ENCODE results near the gene MFNG.
"Not testable (repeated sequence)": the region's sequence is repeated elsewhere in the genome, so short reads cannot be mapped to it uniquely, and the experiment has no call there.

MFNG gene, protein sequence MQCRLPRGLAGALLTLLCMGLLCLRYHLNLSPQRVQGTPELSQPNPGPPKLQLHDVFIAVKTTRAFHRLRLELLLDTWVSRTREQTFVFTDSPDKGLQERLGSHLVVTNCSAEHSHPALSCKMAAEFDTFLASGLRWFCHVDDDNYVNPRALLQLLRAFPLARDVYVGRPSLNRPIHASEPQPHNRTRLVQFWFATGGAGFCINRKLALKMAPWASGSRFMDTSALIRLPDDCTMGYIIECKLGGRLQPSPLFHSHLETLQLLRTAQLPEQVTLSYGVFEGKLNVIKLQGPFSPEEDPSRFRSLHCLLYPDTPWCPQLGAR

DNA sequence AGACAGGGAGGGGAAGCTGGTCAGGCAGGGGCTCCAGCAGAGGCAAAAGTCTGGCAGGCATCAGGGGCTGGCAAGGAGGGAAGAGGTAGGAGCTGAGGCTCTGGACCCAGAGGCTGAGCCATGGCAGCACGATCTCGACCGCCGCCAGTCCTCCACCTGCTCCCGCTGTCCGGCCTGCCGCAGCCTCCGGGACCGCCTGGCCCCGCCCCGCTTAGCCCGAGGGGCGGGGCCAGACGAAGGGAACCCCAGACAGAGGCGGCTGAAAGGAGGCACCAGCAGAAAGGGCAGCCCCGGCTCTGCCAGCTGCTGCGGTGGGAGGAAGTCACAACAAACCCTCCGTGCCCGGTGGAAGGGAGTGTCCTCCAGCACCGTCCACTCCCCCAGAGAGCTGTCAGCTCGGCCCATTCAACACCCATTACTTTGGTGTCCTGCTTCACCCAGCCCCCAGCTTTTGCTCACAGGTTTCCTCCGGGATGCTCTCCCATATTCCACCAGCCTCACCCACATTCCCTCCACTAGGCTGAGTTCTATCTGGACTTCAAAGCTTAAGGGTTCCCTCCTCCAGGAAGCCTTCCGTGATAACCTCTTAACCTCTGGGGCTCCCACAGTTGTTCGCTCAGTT lies at the start of gene MFNG:
Gene MFNG, minus strand, starts transcription at position 161 of the 622 bp plus-strand sequence. CDS start 207 bp downstream, outside the sequence.
- no peak for DNase-seq (ENCODE audit: low read depth)
- TF ChIP-seq, protein P1, sequence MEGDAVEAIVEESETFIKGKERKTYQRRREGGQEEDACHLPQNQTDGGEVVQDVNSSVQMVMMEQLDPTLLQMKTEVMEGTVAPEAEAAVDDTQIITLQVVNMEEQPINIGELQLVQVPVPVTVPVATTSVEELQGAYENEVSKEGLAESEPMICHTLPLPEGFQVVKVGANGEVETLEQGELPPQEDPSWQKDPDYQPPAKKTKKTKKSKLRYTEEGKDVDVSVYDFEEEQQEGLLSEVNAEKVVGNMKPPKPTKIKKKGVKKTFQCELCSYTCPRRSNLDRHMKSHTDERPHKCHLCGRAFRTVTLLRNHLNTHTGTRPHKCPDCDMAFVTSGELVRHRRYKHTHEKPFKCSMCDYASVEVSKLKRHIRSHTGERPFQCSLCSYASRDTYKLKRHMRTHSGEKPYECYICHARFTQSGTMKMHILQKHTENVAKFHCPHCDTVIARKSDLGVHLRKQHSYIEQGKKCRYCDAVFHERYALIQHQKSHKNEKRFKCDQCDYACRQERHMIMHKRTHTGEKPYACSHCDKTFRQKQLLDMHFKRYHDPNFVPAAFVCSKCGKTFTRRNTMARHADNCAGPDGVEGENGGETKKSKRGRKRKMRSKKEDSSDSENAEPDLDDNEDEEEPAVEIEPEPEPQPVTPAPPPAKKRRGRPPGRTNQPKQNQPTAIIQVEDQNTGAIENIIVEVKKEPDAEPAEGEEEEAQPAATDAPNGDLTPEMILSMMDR (conservative IDR thresholded peaks at IDR 0.05; ENCODE audit: low read depth, low read length), result no peak
- H3K4me3 ChIP-seq (ENCODE audit: low read length), result peak within 1 kb of the TSS; percentile 15

DNA sequence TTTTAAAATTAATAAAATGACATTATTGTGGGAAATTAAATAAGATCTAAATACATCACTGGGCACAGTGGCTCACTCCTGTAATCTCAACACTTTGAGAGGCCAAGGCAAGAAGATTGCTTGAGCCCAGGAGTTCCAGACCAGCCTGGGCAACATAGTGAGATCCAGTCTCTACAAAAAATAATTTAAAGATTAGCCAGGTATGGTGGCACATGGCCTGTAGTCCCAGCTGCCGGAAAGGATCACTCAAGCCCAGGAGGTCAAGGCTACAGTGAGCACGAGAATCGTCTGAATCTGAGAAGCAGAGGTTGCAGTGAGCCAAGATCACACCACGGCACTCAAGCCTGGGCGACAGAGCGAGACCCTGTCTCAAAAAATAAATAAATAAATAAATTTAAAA lies 49.0 kb upstream of the MFNG start:
- TF ChIP-seq, protein P1 (conservative IDR thresholded peaks at IDR 0.05; ENCODE audit: low read depth, low read length), result no peak
- H3K4me3 ChIP-seq (ENCODE audit: low read length), result no peak overlapping the region
- no peak for DNase-seq (ENCODE audit: low read depth)

DNA sequence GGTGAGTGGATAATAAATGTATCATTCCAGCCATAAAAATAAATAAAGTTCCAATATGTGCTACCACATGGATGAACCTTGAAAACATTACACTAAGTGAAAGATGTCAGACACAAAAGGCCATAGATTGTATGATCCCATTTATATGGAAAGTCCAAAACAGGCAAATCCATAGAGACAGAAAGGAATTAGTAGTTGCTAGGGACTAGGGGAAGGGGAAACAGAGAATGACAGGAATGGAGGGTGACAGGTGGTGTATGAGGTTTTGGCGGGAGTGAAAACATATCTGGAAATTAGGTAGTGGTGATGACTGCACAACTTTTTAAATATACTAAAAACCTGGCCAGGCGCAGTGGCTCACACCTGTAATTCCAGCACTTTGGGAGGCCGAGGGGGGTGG lies 48.3 kb upstream of the MFNG start:
- DNase-seq (ENCODE audit: low read depth), result no peak
- H3K4me3 ChIP-seq (ENCODE audit: low read length), result no peak overlapping the region

DNA sequence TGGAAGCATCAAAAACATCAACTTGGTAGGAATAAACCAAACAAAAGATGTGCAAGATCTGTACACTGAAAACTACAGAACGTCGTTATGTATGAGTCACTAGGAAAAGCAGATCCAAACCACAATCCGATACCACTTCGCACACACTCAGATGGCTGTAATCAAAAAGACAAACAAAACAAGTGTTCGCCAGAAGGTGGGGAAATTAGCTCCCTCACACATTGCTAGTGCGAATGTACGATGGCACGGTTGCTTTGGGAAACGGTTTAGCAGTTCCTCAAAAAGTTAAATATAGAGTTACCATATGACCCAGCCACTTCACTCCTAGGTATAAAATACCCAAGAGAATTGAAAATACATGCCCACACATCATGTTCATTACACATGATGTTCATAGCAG lies 47.8 kb upstream of the MFNG start:
- TF ChIP-seq, protein P1 (conservative IDR thresholded peaks at IDR 0.05; ENCODE audit: low read depth, low read length), result no peak
- peak; percentile 80 for DNase-seq (ENCODE audit: low read depth)
- H3K4me3 ChIP-seq (ENCODE audit: low read length), result no peak overlapping the region

More for the DNA sequence above, 48.3 kb upstream of the MFNG start:
- TF ChIP-seq, protein P1 (conservative IDR thresholded peaks at IDR 0.05; ENCODE audit: low read depth, low read length), result no peak

DNA sequence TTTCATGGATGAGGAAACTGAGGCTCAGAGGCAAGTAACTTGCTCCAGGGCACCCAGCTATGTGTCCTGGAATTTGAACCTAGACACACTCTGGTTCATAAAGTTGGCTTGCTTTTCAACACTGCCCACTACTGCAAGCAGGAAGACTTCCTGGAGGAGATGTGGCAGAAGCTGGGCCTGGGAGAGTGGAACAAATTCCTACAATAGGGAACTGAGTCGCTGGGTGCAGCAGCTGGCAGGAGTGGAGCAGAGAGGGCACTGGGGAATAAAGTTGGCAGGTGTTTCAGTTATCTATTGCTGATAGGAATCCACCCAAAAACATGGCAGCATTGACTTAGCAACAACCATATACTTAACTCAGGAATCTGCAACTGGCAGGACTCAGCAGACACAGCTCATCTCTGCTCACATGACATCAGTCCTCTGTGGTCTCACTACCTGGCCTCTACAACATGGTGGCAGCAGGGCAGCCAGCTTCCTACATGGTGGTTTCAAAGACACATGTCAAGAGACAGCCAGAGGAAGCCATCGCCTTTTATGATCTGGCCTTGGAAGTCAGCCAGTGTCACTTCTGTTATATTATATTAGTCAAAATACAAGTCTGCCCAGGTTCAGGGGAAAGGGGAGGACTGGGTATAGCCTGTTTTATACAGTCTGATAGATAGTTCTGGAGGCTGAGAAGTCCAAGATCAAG lies 43.6 kb upstream of the MFNG start:
- DNase-seq (ENCODE audit: low read depth), result no peak
- H3K4me3 ChIP-seq (ENCODE audit: low read length), result no peak overlapping the region
- TF ChIP-seq, protein P1 (conservative IDR thresholded peaks at IDR 0.05; ENCODE audit: low read depth, low read length), result no peak

DNA sequence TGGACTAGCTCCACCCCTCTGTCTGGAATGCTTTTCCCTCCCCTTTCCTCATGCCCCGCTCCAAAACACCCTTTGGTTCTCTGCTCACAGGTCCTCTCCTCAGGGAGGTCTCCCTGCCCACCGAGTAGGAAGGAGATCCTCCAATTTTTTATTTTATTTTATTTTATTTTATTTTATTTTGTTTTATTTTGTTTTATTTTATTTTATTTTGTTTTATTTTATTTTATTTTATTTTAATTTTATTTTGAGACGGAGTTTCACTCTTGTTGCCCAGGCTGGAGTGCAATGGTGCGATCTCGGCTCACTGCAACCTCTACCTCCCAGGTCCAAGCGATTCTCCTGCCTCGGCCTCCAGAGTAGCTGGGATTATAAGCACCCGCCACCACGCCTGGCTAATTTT lies 41.8 kb upstream of the MFNG start:
- not testable (repeated sequence) for DNase-seq (ENCODE audit: low read depth); H3K4me3 ChIP-seq (ENCODE audit: low read length)

DNA sequence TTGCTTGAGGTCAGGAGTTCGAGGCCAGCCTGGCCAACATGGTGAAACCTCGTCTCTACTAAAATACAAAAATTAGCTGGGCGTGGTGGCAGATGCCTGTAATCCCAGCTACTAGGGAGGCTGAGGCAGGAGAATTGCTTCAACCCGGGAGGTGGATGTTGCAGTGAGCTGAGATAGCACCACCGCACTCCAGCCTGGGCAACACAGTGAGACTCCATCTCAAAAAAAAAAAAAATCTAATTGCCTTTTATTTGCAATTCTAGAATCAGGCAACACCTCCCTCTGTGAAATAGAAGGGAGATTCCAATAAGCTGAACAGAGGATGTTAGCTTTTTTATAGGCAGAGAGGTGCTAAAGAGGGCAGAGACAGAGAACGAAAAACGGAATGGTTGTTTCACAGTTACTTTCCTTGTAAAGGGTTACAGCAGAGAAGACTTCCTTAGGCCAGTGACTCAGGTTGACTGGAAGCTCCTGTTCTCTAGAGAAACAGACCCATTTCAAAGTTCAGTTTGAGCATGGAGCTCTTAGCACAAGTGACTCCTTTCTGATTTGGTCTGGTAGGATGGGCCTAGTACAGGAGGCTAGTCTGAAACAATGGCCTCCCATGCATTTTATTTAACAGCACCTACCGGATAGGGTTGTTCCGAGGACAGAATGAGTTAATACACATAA lies 41.0 kb upstream of the MFNG start:
- not testable (repeated sequence) for H3K4me3 ChIP-seq (ENCODE audit: low read length); DNase-seq (ENCODE audit: low read depth)

All from retinal pigment epithelial cell (primary cell).